Measurements from ENCODE around the gene NUP153.

NUP153 gene

DNA sequence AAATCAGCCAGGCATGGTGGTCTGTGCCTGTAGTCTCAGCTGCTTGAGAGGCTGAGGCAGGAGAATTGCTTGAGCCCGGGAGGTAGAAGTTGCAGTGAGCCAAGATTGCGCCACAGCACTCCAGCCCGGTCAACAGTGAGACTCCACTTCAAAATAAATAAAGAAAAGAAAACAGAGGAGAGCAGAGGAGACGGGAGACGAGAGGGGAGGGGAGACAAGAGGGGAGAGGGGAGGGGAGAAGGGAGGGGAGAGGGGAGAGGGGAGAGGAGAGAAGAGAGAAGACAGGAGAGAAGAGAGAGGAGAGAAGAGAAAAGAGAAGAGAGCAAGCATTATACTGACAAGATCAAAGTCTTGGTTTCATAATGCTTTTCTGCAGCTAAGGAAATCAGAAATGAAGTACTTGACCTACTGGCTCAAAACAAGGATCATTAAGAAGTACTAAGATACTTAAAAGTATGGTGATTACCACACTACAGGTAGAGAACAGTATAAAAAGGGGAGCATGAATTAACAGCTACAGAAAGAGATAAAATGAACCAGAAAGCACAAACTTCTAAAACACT, 76.1 kb downstream of the NUP153 start:
- H3K9me3 ChIP-seq (ENCODE audit: insufficient read depth, low read depth, low read length): no peaks in the 10 kb centered on the region
- peaks cover 39% of the 10 kb centered on the region for H4K20me1 ChIP-seq (ENCODE audit: insufficient read depth, low read length, poor library complexity, severe bottlenecking)
- H3K79me2 ChIP-seq (ENCODE audit: insufficient read depth, low read length): peaks cover 19% of the 10 kb centered on the region; the same call in 1 of the 2 replicates
- peaks cover 22% of the 10 kb centered on the region for H3K4me1 ChIP-seq (ENCODE audit: insufficient read depth, low read length, poor library complexity, severe bottlenecking)
- no peak overlapping the region for H3K4me3 ChIP-seq (ENCODE audit: low read length, poor library complexity, severe bottlenecking)
- TF ChIP-seq CTCF (conservative IDR thresholded peaks at IDR 0.05; ENCODE audit: low read length) (no peak), EZH2phosphoT487 (IDR thresholded peaks at IDR 0.05; ENCODE audit: borderline replicate concordance) (no peak)
- no peaks in the 10 kb centered on the region for H3K9me2 ChIP-seq (replicated peaks; ENCODE audit: low read depth, low read length)
- no peak overlapping the region for H2AFZ ChIP-seq (ENCODE audit: low read length)
- peaks cover 81% of the 10 kb centered on the region for H3K36me3 ChIP-seq (ENCODE audit: insufficient read depth, low read length)
- H3K4me2 ChIP-seq (ENCODE audit: low read depth, low read length, poor library complexity, severe bottlenecking): no peak overlapping the region
- no peak overlapping the region for H3K9ac ChIP-seq (ENCODE audit: low read depth, low read length, poor library complexity, severe bottlenecking)
- H3K27me3 ChIP-seq (ENCODE audit: insufficient read depth, low read length, poor library complexity, severe bottlenecking): no peaks in the 10 kb centered on the region
- no peaks in the 10 kb centered on the region for H3F3A ChIP-seq (ENCODE audit: low read depth)

DNA sequence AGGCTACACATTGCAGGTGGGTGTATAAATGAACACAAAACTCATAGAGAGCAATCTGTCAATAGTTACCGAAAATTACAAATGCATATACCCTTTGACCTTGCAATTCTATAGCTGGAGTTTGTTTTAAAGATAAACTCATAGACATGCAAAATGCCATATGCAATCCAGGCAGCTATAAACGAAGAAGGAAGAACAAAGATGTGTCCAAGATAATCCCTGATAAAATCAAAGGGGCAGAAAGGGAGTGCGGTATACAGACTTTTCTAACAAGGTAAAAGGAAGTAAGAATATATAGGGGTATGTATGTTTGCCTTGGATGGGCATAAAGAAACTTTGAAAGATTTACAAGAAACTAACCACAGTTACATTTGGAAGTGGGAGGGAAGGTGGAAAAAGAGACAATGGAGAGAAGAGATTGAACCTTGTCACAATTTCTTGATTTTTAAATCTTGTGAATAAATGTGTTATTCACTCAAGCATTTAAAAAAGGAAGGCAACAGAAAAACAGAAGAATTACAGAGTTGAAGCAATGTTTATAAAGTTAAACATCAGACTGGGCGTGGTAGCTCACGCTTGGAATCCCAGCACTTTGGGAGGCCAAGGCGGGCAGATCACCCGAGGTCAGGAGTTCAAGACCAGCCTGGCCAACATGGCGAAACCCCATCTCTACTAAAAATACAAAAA, 76.8 kb downstream of the NUP153 start:
- Histone ChIP-seq H3F3A (ENCODE audit: low read depth) (no peaks in the 10 kb centered on the region), H3K9me3 (ENCODE audit: insufficient read depth, low read depth, low read length) (no peaks in the 10 kb centered on the region), H2AFZ (ENCODE audit: low read length) (no peak overlapping the region), H3K27me3 (ENCODE audit: insufficient read depth, low read length, poor library complexity, severe bottlenecking) (no peaks in the 10 kb centered on the region), H3K36me3 (ENCODE audit: insufficient read depth, low read length) (peaks cover 82% of the 10 kb centered on the region), H3K9ac (ENCODE audit: low read depth, low read length, poor library complexity, severe bottlenecking) (no peak overlapping the region), H3K4me3 (ENCODE audit: low read length, poor library complexity, severe bottlenecking) (no peak overlapping the region), H3K9me2 (replicated peaks; ENCODE audit: low read depth, low read length) (no peaks in the 10 kb centered on the region), H3K79me2 (ENCODE audit: insufficient read depth, low read length) (peaks cover 15% of the 10 kb centered on the region; the same call in 1 of the 2 replicates), H4K20me1 (ENCODE audit: insufficient read depth, low read length, poor library complexity, severe bottlenecking) (peaks cover 39% of the 10 kb centered on the region), H3K4me2 (ENCODE audit: low read depth, low read length, poor library complexity, severe bottlenecking) (no peak overlapping the region), H3K4me1 (ENCODE audit: insufficient read depth, low read length, poor library complexity, severe bottlenecking) (peaks cover 22% of the 10 kb centered on the region)
- TF ChIP-seq CTCF (conservative IDR thresholded peaks at IDR 0.05; ENCODE audit: low read length) (no peak), EZH2phosphoT487 (IDR thresholded peaks at IDR 0.05; ENCODE audit: borderline replicate concordance) (no peak)

DNA sequence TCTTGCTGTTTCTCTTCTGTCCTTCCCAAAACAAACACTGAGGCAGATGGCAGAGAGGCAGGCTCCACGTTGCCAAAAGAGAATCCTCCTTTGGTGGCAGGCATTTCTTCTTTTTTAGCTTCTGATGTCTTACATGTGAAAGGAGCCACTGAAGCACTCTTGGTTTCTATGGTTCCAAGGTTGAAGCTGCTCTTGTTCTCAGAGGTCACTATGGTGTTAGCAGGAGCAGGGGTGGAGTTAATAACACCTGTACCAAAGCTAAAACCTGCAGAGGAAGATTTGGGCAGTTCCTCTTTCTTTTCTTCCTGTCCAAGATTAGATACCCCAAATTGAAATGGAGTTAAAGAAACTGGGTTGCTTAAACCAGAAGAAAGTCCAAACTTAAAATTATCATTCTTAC, 77.9 kb downstream of the NUP153 start:
- Histone ChIP-seq H3K27me3 (ENCODE audit: insufficient read depth, low read length, poor library complexity, severe bottlenecking) (no peaks in the 10 kb centered on the region), H3K9ac (ENCODE audit: low read depth, low read length, poor library complexity, severe bottlenecking) (no peak overlapping the region), H3K9me2 (replicated peaks; ENCODE audit: low read depth, low read length) (no peaks in the 10 kb centered on the region), H3F3A (ENCODE audit: low read depth) (no peaks in the 10 kb centered on the region), H3K4me2 (ENCODE audit: low read depth, low read length, poor library complexity, severe bottlenecking) (no peak overlapping the region), H3K9me3 (ENCODE audit: insufficient read depth, low read depth, low read length) (no peaks in the 10 kb centered on the region), H3K79me2 (ENCODE audit: insufficient read depth, low read length) (0 out of 2 replicates have a peak, but pooled peaks cover 7% of the 10 kb centered on the region), H3K4me1 (ENCODE audit: insufficient read depth, low read length, poor library complexity, severe bottlenecking) (peaks cover 14% of the 10 kb centered on the region), H3K36me3 (ENCODE audit: insufficient read depth, low read length) (peaks cover 84% of the 10 kb centered on the region), H4K20me1 (ENCODE audit: insufficient read depth, low read length, poor library complexity, severe bottlenecking) (peaks cover 32% of the 10 kb centered on the region), H2AFZ (ENCODE audit: low read length) (no peak overlapping the region), H3K4me3 (ENCODE audit: low read length, poor library complexity, severe bottlenecking) (no peak overlapping the region)
- TF ChIP-seq EZH2phosphoT487 (IDR thresholded peaks at IDR 0.05; ENCODE audit: borderline replicate concordance) (no peak), CTCF (conservative IDR thresholded peaks at IDR 0.05; ENCODE audit: low read length) (no peak)
